Neuronal stem cell (in vitro differentiated cells): ENCODE results near the gene IGFL3.
A peak's percentile ranks its signal among the peaks of the same experiment; 100 is the strongest.

Source experiments
- DNase-seq: peaks from one replicate; pipeline ENCODE4 v3.0.0-alpha.2; 2013; ENCODE audit warnings: low spot score
- H2AFZ ChIP-seq: one replicate; pipeline ENCODE4 v1.6.1; 2013; ENCODE audit warnings: mild to moderate bottlenecking, low read length, inconsistent platforms
- H2AK5ac ChIP-seq: 2 replicates; pipeline ENCODE4 v1.6.1; 2013; ENCODE audit warnings: low read depth, mild to moderate bottlenecking, inconsistent platforms, low read length, moderate library complexity, mixed read lengths
- H2BK120ac ChIP-seq: 2 replicates; pipeline ENCODE4 v1.6.1; 2013; ENCODE audit warnings: low read depth, mild to moderate bottlenecking, inconsistent platforms, low read length, moderate library complexity, mixed read lengths
- H2BK12ac ChIP-seq: one replicate; pipeline ENCODE4 v1.6.1; 2013; ENCODE audit warnings: low read length, inconsistent platforms
- H2BK15ac ChIP-seq: 2 replicates; pipeline ENCODE4 v1.6.1; 2013; ENCODE audit warnings: mild to moderate bottlenecking, low read length, inconsistent platforms, mixed read lengths
- H2BK5ac ChIP-seq: one replicate; pipeline ENCODE4 v1.6.1; 2013; ENCODE audit warnings: inconsistent platforms, mild to moderate bottlenecking, low read length, moderate library complexity
- H3K14ac ChIP-seq: one replicate; pipeline ENCODE4 v1.6.1; 2013; ENCODE audit warnings: low read length, inconsistent platforms
- H3K18ac ChIP-seq: 2 replicates; pipeline ENCODE4 v1.6.1; 2013; ENCODE audit warnings: low read length, inconsistent platforms
- H3K23ac ChIP-seq: 2 replicates; pipeline ENCODE4 v1.6.1; 2013; ENCODE audit warnings: low read depth, mild to moderate bottlenecking, mixed read lengths, low read length, inconsistent platforms; ENCODE audit not compliant: poor library complexity
- H3K27ac ChIP-seq: replicated peaks from 3 replicates; pipeline ENCODE4 v1.5.1; 2013; ENCODE audit warnings: low read length, inconsistent platforms
- H3K27me3 ChIP-seq, 3 experiments: 2 replicates each; pipeline ENCODE4 v1.6.1; 2013; ENCODE audit warnings: low read length in 3 of 3, mild to moderate bottlenecking in 2 of 3, inconsistent platforms in 1 of 3, low read depth in 1 of 3, mixed read lengths in 1 of 3, moderate library complexity in 1 of 3; ENCODE audit not compliant: control insufficient read depth in 3 of 3, insufficient read depth in 3 of 3
- H3K36me3 ChIP-seq, 2 donors: replicated peaks in 1 of 2; 2 replicates each; pipeline ENCODE4 v1.6.1; 2013; ENCODE audit warnings: low read length in 2 of 2; ENCODE audit not compliant: control insufficient read depth in 2 of 2, insufficient read depth in 2 of 2
- H3K4ac ChIP-seq: 2 replicates; pipeline ENCODE4 v1.6.1; 2013; ENCODE audit warnings: inconsistent platforms, mild to moderate bottlenecking, low read length, moderate library complexity
- H3K4me1 ChIP-seq, 2 donors: 1 replicate in 1 of 2; 2 replicates in 1 of 2; pipeline ENCODE4 v1.6.1; 2013; ENCODE audit warnings: low read length in 2 of 2, low read depth in 1 of 2; ENCODE audit not compliant: control insufficient read depth in 2 of 2, insufficient read depth in 1 of 2
- H3K4me2 ChIP-seq: one replicate; pipeline ENCODE4 v1.6.1; 2013; ENCODE audit warnings: mild to moderate bottlenecking, low read length, inconsistent platforms; ENCODE audit not compliant: insufficient read depth, poor library complexity, severe bottlenecking
- H3K4me3 ChIP-seq, 2 donors: 2 replicates each; pipeline ENCODE4 v1.5.1; 2013; ENCODE audit warnings: low read length in 2 of 2, mild to moderate bottlenecking in 2 of 2, inconsistent platforms in 1 of 2, moderate library complexity in 1 of 2
- H3K79me1 ChIP-seq: one replicate; pipeline ENCODE4 v1.6.1; 2013; ENCODE audit warnings: low read depth, mild to moderate bottlenecking, inconsistent platforms, low read length, moderate library complexity
- H3K9ac ChIP-seq: one replicate; pipeline ENCODE4 v1.6.1; 2013; ENCODE audit warnings: mild to moderate bottlenecking, low read depth, low read length, inconsistent platforms; ENCODE audit not compliant: poor library complexity
- H3K9me3 ChIP-seq, 2 donors: replicated peaks in 1 of 2; 2 replicates each; pipeline versions ENCODE3 to v1.6.1; 2013; ENCODE audit warnings: low read length in 2 of 2, mild to moderate bottlenecking in 2 of 2, inconsistent platforms in 1 of 2, low read depth in 1 of 2, mixed read lengths in 1 of 2, moderate library complexity in 1 of 2; ENCODE audit not compliant: control insufficient read depth in 2 of 2, insufficient read depth in 1 of 2
- H4K8ac ChIP-seq: one replicate; pipeline ENCODE4 v1.6.1; 2013; ENCODE audit warnings: low read depth, mild to moderate bottlenecking, inconsistent platforms, low read length, moderate library complexity
- H4K91ac ChIP-seq: one replicate; pipeline ENCODE4 v1.6.1; 2013; ENCODE audit warnings: low read length, low read depth, mild to moderate bottlenecking, inconsistent platforms; ENCODE audit not compliant: poor library complexity
- WGBS, 2 donors: extraction: QIAGEN DNeasy Blood & Tissue Kit; methylation state at CpG; one replicate each; pipeline ENCODE4 v1.1.7; 2013; ENCODE audit warnings: missing lambda C conversion rate in 2 of 2, mixed read lengths in 1 of 2; ENCODE audit not compliant: insufficient read length in 2 of 2, insufficient replicate concordance in 1 of 2; ENCODE audit errors: extremely low coverage in 2 of 2; 5-methylcytosine and 5-hydroxymethylcytosine counted together

Gene IGFL3

GRCh38 chr19:46141421-46141820 lies 16.9 kb upstream of the IGFL3 start:
- Histone ChIP-seq H3K9ac (no peak overlapping the region), H3K9me3 (peaks cover 0 to 17% of the 10 kb centered on the region in 2 donors), H3K79me1 (no peaks in the 10 kb centered on the region), H2AK5ac (no peak overlapping the region), H2BK15ac (no peak overlapping the region), H3K4me1 (no peaks in the 10 kb centered on the region), H3K14ac (no peak overlapping the region), H4K91ac (no peak overlapping the region), H2BK120ac (no peak overlapping the region), H3K27ac (no peak overlapping the region), H4K8ac (no peak overlapping the region), H2BK12ac (no peak overlapping the region), H3K23ac (no peak overlapping the region), H3K4me3 (no peak overlapping the region), H3K4ac (no peak overlapping the region), H3K27me3 (no peaks in the 10 kb centered on the region), H3K18ac (peak overlapping the region; percentile 11), H3K4me2 (no peak overlapping the region), H3K36me3 (no peaks in the 10 kb centered on the region), H2BK5ac (peak overlapping the region; percentile 14), H2AFZ (no peak overlapping the region)
- DNase-seq = no peak
- WGBS, 2 donors = no CpG with 5 or more reads among the region's 1 CpG

DNA sequence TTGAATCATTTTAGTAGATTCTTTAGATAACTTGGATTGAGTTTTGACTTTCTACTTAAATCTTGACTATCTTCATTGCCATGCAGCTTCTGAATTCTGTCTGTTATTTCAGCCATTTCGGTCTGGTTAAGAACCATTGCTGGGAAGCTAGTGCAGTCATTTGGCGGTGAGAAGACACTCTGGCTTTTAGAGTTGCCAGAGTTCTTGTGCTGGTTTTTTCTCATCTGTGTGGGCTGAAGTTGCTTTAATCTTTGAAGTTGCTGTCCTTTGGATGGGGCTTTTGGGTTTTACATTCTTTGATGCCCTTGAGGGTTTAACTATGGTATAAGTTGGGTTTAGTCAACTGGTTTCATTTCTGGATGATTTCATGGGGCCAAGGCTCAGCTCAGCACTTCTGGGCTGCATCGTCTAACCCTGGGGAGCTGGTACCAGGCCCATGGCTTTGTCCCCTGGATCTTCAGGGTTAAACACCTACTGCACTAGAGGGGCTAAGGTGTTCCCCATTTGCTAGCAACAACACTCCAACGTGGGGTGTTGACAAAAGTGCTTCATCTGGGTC lies 13.5 kb upstream of the IGFL3 start:
- no CpG with 5 or more reads among the region's 4 CpGs for WGBS, 2 donors
- H2AFZ ChIP-seq = no peak overlapping the region
- H3K4me3 ChIP-seq = no peak overlapping the region
- no peak overlapping the region for H2BK120ac ChIP-seq
- H3K14ac ChIP-seq = no peak overlapping the region
- DNase-seq = no peak
- H3K27ac ChIP-seq = no peak overlapping the region
- no peak overlapping the region for H2BK15ac ChIP-seq
- H3K4ac ChIP-seq = no peak overlapping the region
- peak overlapping the region; percentile 2 for H2BK5ac ChIP-seq
- H3K79me1 ChIP-seq = no peaks in the 10 kb centered on the region
- H2BK12ac ChIP-seq = peak overlapping the region; percentile 1
- H3K4me1 ChIP-seq = peaks cover 7 to 12% of the 10 kb centered on the region in 2 donors
- H2AK5ac ChIP-seq = no peak overlapping the region
- H3K4me2 ChIP-seq = no peak overlapping the region
- no peak overlapping the region for H3K23ac ChIP-seq
- H3K9me3 ChIP-seq = peaks cover 3 to 17% of the 10 kb centered on the region in 2 donors
- H3K9ac ChIP-seq = no peak overlapping the region
- no peak overlapping the region for H3K18ac ChIP-seq
- no peaks in the 10 kb centered on the region for H3K27me3 ChIP-seq
- H4K8ac ChIP-seq = no peak overlapping the region
- no peak overlapping the region for H4K91ac ChIP-seq
- peaks cover 0 to 2% of the 10 kb centered on the region in 2 donors for H3K36me3 ChIP-seq

DNA sequence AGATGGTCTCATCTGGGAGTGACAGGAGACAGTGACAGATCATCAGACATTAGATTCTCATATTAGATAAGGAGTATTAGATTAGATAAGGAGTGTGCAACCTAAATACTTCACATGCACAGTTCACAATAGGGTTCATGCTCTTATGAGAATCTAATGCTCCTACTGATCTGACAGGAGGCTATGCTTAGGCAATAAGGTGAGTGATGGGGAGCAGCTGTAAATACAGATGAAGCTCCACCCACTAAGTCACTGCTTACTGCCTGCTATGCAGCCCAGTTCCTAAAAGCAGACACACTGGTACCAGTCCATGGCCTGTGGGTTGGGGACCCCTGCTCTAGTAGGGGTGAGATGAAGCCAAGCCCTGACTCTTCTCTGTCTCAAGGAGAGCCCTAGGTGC lies 10.0 kb upstream of the IGFL3 start:
- peak overlapping the region; percentile 97 for H2BK12ac ChIP-seq
- H2BK120ac ChIP-seq = peak overlapping the region; percentile 95
- DNase-seq = no peak
- no peak overlapping the region for H4K8ac ChIP-seq
- H3K27ac ChIP-seq = peak overlapping the region; percentile 67
- H3K23ac ChIP-seq = no peak overlapping the region
- no peak overlapping the region for H3K4me3 ChIP-seq
- H3K79me1 ChIP-seq = no peaks in the 10 kb centered on the region
- H3K9ac ChIP-seq = no peak overlapping the region
- H3K4me2 ChIP-seq = no peak overlapping the region
- no peak overlapping the region for H2BK15ac ChIP-seq
- H3K4me1 ChIP-seq = peaks cover 14 to 15% of the 10 kb centered on the region in 2 donors
- peaks cover 0 to 2% of the 10 kb centered on the region in 2 donors for H3K36me3 ChIP-seq
- H4K91ac ChIP-seq = no peak overlapping the region
- H2AK5ac ChIP-seq = peak overlapping the region; percentile 75
- no peak overlapping the region for H2AFZ ChIP-seq
- peak overlapping the region; percentile 57 for H3K4ac ChIP-seq
- H3K9me3 ChIP-seq = peaks cover 3 to 17% of the 10 kb centered on the region in 2 donors
- H2BK5ac ChIP-seq = no peak overlapping the region
- H3K14ac ChIP-seq = no peak overlapping the region
- H3K27me3 ChIP-seq = no peaks in the 10 kb centered on the region
- peak overlapping the region; percentile 81 for H3K18ac ChIP-seq

DNA sequence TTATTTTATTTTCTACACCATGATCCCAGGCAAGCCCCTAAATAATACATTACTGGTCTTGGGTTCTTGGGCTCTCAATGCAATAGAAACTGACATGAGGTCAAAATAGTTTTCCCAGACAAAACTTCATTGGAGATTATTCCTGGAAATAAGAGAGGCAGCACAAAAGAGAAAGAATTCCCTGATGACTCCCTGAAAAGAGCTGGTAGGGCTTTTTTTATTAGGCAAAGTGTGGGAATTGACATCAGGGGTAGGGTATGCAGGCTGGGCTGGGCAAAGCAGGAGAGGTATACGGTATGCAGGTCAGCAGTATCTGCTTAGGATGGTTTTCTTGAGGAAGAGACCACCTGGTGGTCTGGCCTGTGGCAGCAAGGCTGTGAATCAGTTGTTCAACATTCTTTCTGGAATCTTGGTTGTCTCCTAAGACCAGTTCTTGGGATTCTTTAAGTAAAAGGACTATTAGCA lies 9.3 kb upstream of the IGFL3 start:
- Histone ChIP-seq H3K4me3 (no peak overlapping the region), H3K27me3 (no peaks in the 10 kb centered on the region), H3K14ac (no peak overlapping the region), H4K8ac (no peak overlapping the region), H2BK15ac (no peak overlapping the region), H2BK120ac (no peak overlapping the region), H2BK5ac (peak overlapping the region; percentile 63), H2AFZ (no peak overlapping the region), H2BK12ac (no peak overlapping the region), H3K9ac (no peak overlapping the region), H3K18ac (peak overlapping the region; percentile 50), H4K91ac (no peak overlapping the region), H3K4me1 (peaks cover 14 to 15% of the 10 kb centered on the region in 2 donors), H3K27ac (peak overlapping the region; percentile 67), H3K23ac (no peak overlapping the region), H2AK5ac (no peak overlapping the region), H3K36me3 (peaks cover 0 to 2% of the 10 kb centered on the region in 2 donors), H3K4me2 (no peak overlapping the region), H3K9me3 (peaks cover 3 to 17% of the 10 kb centered on the region in 2 donors), H3K79me1 (no peaks in the 10 kb centered on the region), H3K4ac (no peak overlapping the region)
- DNase-seq = no peak
- no CpG with 5 or more reads among the region's 1 CpG for WGBS, 2 donors
